ENCODE results near the gene KCNJ6.

Gene KCNJ6

GRCh38 chr21:37863842-37864241 lies 52.4 kb downstream of the KCNJ6 start:
- no peak for DNase-seq (ENCODE audit: low spot score)

GRCh38 chr21:37862536-37862935 lies 53.7 kb downstream of the KCNJ6 start:
- no peak for DNase-seq (ENCODE audit: low spot score)

GRCh38 chr21:37861561-37861960 lies 54.7 kb downstream of the KCNJ6 start:
- DNase-seq (ENCODE audit: low spot score): no peak

- no peak for DNase-seq (ENCODE audit: low spot score)
Observed at GRCh38 chr21:37860416-37860815, 55.8 kb downstream of the KCNJ6 start.

- DNase-seq (ENCODE audit: low spot score): no peak
Observed at GRCh38 chr21:37855647-37856625, 60.3 kb downstream of the KCNJ6 start.

- no peak for DNase-seq (ENCODE audit: low spot score)
Observed at GRCh38 chr21:37855271-37855646, 61.0 kb downstream of the KCNJ6 start.

GRCh38 chr21:37849506-37850102 lies 66.7 kb downstream of the KCNJ6 start:
- no peak for DNase-seq (ENCODE audit: low spot score)

GRCh38 chr21:37848721-37849490 lies 67.4 kb downstream of the KCNJ6 start:
- no peak for DNase-seq (ENCODE audit: low spot score)

GRCh38 chr21:37845535-37845934 lies 70.7 kb downstream of the KCNJ6 start:
- DNase-seq (ENCODE audit: low spot score): no peak

- no peak for DNase-seq (ENCODE audit: low spot score)
Observed at GRCh38 chr21:37843191-37843590, 73.1 kb downstream of the KCNJ6 start.

- no peak for DNase-seq (ENCODE audit: low spot score)
Observed at GRCh38 chr21:37842163-37842919, 73.9 kb downstream of the KCNJ6 start.

- DNase-seq (ENCODE audit: low spot score): no peak
Observed at GRCh38 chr21:37837381-37837780, 78.9 kb downstream of the KCNJ6 start.

- no peak for DNase-seq (ENCODE audit: low spot score)
Observed at GRCh38 chr21:37835481-37835880, 80.8 kb downstream of the KCNJ6 start.

- DNase-seq (ENCODE audit: low spot score): no peak
Observed at GRCh38 chr21:37833301-37833700, 83.0 kb downstream of the KCNJ6 start.

GRCh38 chr21:37829447-37829846 lies 86.8 kb downstream of the KCNJ6 start:
- DNase-seq (ENCODE audit: low spot score): no peak

GRCh38 chr21:37828991-37829390 lies 87.3 kb downstream of the KCNJ6 start:
- no peak for DNase-seq (ENCODE audit: low spot score)

- DNase-seq (ENCODE audit: low spot score): no peak
Observed at GRCh38 chr21:37828556-37828955, 87.7 kb downstream of the KCNJ6 start.

- no peak for DNase-seq (ENCODE audit: low spot score)
Observed at GRCh38 chr21:37827913-37828312, 88.3 kb downstream of the KCNJ6 start.

GRCh38 chr21:37821786-37822450 lies 94.3 kb downstream of the KCNJ6 start:
- DNase-seq (ENCODE audit: low spot score): no peak

- no peak for DNase-seq (ENCODE audit: low spot score)
Observed at GRCh38 chr21:37821092-37821491, 95.2 kb downstream of the KCNJ6 start.

GRCh38 chr21:37819372-37819771 lies 96.9 kb downstream of the KCNJ6 start:
- no peak for DNase-seq (ENCODE audit: low spot score)
